Measurements from ENCODE around the gene OR6K6.

The OR6K6 gene

GRCh38 chr1:158801396-158801795 lies 46.9 kb downstream of the OR6K6 start:
- DNase-seq (ENCODE audit: low spot score), result no peak

DNA sequence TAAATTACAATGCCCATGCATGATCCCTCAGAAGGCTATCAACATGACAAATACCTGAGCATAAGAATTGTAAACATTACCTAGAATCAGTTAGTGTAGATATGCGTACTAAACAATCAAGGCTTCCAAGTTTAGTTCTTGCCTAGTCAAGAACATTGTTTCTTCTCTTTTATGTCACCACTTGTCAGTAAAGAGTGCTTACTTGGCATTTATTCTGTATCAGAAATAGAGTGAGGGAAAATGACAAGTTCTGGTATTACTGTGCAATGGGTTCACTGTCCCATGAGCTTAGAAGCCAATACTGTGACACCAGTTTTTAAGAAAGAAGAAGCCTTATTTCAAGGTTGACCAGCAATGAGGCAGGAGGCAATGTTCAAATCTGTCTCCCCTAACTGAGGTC lies 49.2 kb downstream of the OR6K6 start:
- DNase-seq (ENCODE audit: low spot score), result no peak
